ENCODE measurements around the gene C1orf159.

C1orf159 gene

GRCh38 chr1:1130206-1131120 is 14.6 kb upstream of the C1orf159 start:
- DNase-seq: no peak

GRCh38 chr1:1129381-1129821 is 13.5 kb upstream of the C1orf159 start:
- no peak for DNase-seq

- no peak for DNase-seq
Measured at GRCh38 chr1:1128454-1129139, 12.7 kb upstream of the C1orf159 start.

GRCh38 chr1:1127551-1128451 is 11.9 kb upstream of the C1orf159 start:
- DNase-seq: no peak

GRCh38 chr1:1125945-1126344 is 10.1 kb upstream of the C1orf159 start:
- no peak for DNase-seq

GRCh38 chr1:1124786-1125642 is 9.1 kb upstream of the C1orf159 start:
- no peak for DNase-seq

GRCh38 chr1:1124508-1124785 is 8.6 kb upstream of the C1orf159 start:
- DNase-seq: no peak

GRCh38 chr1:1123581-1124507 is 8.0 kb upstream of the C1orf159 start:
- no peak for DNase-seq

GRCh38 chr1:1122981-1123480 is 7.1 kb upstream of the C1orf159 start:
- no peak for DNase-seq

- DNase-seq: peak; percentile 94
Measured at GRCh38 chr1:1122078-1122811, 6.4 kb upstream of the C1orf159 start.

GRCh38 chr1:1121611-1122077 is 5.8 kb upstream of the C1orf159 start:
- no peak for DNase-seq

- no peak for DNase-seq
Measured at GRCh38 chr1:1120866-1121591, 5.1 kb upstream of the C1orf159 start.

GRCh38 chr1:1120096-1120495 is 4.2 kb upstream of the C1orf159 start:
- peak; percentile 16 for DNase-seq

- peak; percentile 33 for DNase-seq
Measured at GRCh38 chr1:1119272-1119890, 3.5 kb upstream of the C1orf159 start.

GRCh38 chr1:1118876-1119220 is 3.0 kb upstream of the C1orf159 start:
- peak; percentile 39 for DNase-seq

- DNase-seq: no peak
Measured at GRCh38 chr1:1118011-1118875, 2.4 kb upstream of the C1orf159 start.

- peak; percentile 65 for DNase-seq
Measured at GRCh38 chr1:1117469-1117831, 1.6 kb upstream of the C1orf159 start.

All from activated effector memory CD4-positive, alpha-beta T cell treated with anti-CD3 and anti-CD28 coated beads, Interleukin-2, amount 50 U/mL, for 16 hours (primary cell).